Measurements from ENCODE around the gene IRAK4.

The IRAK4 gene

DNA sequence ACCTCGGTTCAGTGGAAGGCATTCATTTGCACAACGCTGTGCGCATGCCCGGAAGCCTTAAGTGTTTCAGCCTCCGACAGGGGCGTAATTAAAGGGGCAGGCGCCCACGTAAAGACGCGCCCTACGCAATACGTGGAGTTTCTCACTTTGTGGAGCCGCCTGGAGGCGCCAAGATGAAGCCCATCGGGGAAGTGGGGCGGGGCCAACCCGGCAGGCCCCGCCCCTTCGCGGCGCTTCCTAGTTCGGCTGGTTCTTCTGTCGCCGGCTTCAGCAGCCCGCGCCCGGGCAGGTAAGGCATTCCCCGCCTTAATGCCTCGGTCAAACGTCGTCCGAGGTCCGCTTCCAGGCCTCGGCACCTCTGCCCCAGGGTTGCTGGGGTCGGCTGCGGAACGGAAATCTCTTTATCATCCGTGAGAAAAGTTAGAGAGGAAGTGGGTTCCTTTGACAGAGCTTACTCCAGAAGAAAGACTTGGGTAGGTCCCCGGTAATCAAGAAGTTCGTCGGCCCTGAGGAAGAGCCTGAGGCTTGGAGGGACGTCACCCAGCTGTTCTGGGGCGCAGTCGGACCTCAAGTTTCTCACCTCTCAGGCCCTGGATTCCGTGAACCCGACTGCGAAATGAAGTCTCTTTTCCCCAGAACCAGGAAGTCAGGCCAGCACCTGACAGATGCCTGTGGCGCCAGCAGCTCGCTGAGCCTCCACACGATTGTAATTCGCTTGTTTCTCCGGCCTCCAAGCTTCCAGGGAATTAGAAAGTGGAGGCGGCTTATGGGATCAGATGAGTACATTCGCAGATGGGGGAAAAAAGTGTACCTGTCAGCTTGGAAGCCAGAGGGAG, at the start of gene IRAK4, which contains the start of gene PUS7L:
IRAK4 (plus strand) TSS at position 224 of the 836 bp plus-strand sequence. CDS start 9,161 bp downstream, outside the sequence.
PUS7L (minus strand) TSS at position 63 of the 836 bp plus-strand sequence. CDS start 3,545 bp downstream, outside the sequence.
- peak; percentile 91 for DNase-seq (ENCODE audit: low read depth, low spot score)
- peaks cover 19% of the 10 kb centered on the region for H3K36me3 ChIP-seq (ENCODE audit: insufficient read depth, low read length)
- TF ChIP-seq FOXP2 (optimal IDR thresholded peaks at IDR 0.05; ENCODE audit: control extremely low read depth, extremely low read length, insufficient read depth) (peak; percentile 85), EZH2 (IDR thresholded peaks at IDR 0.05) (no peak), POLR2AphosphoS5 (IDR thresholded peaks at IDR 0.05; ENCODE audit: borderline replicate concordance, low read depth, low read length) (peak; percentile 87)
- H3K4me3 ChIP-seq, result peak within 1 kb of the TSS; percentile 84
- H3K27ac ChIP-seq, result no peak within 1 kb of the TSS
- no peaks in the 10 kb centered on the region; the same call in 1 of the 2 replicates for H3K9me3 ChIP-seq (ENCODE audit: low read depth, low read length)
- peak within 1 kb of the TSS; percentile 76 for H3K9ac ChIP-seq (ENCODE audit: insufficient read length)

- Histone ChIP-seq H3K4me3 (no peak overlapping the region), H3K9ac (ENCODE audit: insufficient read length) (no peak overlapping the region), H3K27ac (no peak overlapping the region), H3K9me3 (ENCODE audit: low read depth, low read length) (no peaks in the 10 kb centered on the region), H3K36me3 (ENCODE audit: insufficient read depth, low read length) (no peaks in the 10 kb centered on the region)
- TF ChIP-seq EZH2 (IDR thresholded peaks at IDR 0.05) (no peak), POLR2AphosphoS5 (IDR thresholded peaks at IDR 0.05; ENCODE audit: borderline replicate concordance, low read depth, low read length) (no peak), FOXP2 (optimal IDR thresholded peaks at IDR 0.05; ENCODE audit: control extremely low read depth, extremely low read length, insufficient read depth) (no peak)
- DNase-seq (ENCODE audit: low read depth, low spot score), result no peak
Observed at GRCh38 chr12:43711348-43711747, 47.4 kb upstream of the IRAK4 start.

GRCh38 chr12:43722621-43723020, 36.1 kb upstream of the IRAK4 start:
- Histone ChIP-seq H3K9ac (ENCODE audit: insufficient read length) (no peak overlapping the region), H3K9me3 (ENCODE audit: low read depth, low read length) (no peaks in the 10 kb centered on the region), H3K4me3 (no peak overlapping the region), H3K27ac (no peak overlapping the region), H3K36me3 (ENCODE audit: insufficient read depth, low read length) (0 out of 2 replicates have a peak, but pooled peaks cover 5% of the 10 kb centered on the region)
- DNase-seq (ENCODE audit: low read depth, low spot score), result no peak
- no peak for TF ChIP-seq EZH2 (IDR thresholded peaks at IDR 0.05)
- TF ChIP-seq POLR2AphosphoS5 (IDR thresholded peaks at IDR 0.05; ENCODE audit: borderline replicate concordance, low read depth, low read length), result no peak
- TF ChIP-seq FOXP2 (optimal IDR thresholded peaks at IDR 0.05; ENCODE audit: control extremely low read depth, extremely low read length, insufficient read depth), result no peak

GRCh38 chr12:43723134-43723533, 35.6 kb upstream of the IRAK4 start:
- no peak for DNase-seq (ENCODE audit: low read depth, low spot score)
- Histone ChIP-seq H3K9me3 (ENCODE audit: low read depth, low read length) (no peaks in the 10 kb centered on the region), H3K4me3 (no peak overlapping the region), H3K36me3 (ENCODE audit: insufficient read depth, low read length) (0 out of 2 replicates have a peak, but pooled peaks cover 5% of the 10 kb centered on the region), H3K27ac (no peak overlapping the region), H3K9ac (ENCODE audit: insufficient read length) (no peak overlapping the region)
- TF ChIP-seq POLR2AphosphoS5 (IDR thresholded peaks at IDR 0.05; ENCODE audit: borderline replicate concordance, low read depth, low read length), result no peak
- no peak for TF ChIP-seq EZH2 (IDR thresholded peaks at IDR 0.05)
- TF ChIP-seq FOXP2 (optimal IDR thresholded peaks at IDR 0.05; ENCODE audit: control extremely low read depth, extremely low read length, insufficient read depth), result no peak

DNA sequence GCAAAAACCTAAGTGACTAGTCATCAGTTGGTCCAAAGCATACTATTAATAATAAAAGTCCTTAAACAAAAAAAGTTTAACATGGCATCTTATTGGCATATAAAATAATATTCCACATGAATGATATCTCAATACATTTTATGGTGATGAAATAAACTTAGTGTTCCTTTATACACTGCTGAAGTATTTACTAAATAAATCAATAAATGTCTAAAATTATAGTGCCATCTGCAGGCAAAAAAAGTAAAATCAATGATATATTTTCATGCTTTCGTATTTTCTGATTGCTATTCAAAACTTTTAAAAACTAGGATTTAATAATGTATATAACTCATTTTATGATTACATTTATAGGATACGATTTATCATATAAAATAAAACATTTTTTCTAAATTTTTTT, 30.6 kb upstream of the IRAK4 start:
- no peak for DNase-seq (ENCODE audit: low read depth, low spot score)
- peaks cover 8% of the 10 kb centered on the region; the same call in 1 of the 2 replicates for H3K36me3 ChIP-seq (ENCODE audit: insufficient read depth, low read length)
- H3K9ac ChIP-seq (ENCODE audit: insufficient read length), result no peak overlapping the region
- H3K4me3 ChIP-seq, result no peak overlapping the region
- no peak overlapping the region for H3K27ac ChIP-seq
- H3K9me3 ChIP-seq (ENCODE audit: low read depth, low read length), result no peaks in the 10 kb centered on the region
- TF ChIP-seq FOXP2 (optimal IDR thresholded peaks at IDR 0.05; ENCODE audit: control extremely low read depth, extremely low read length, insufficient read depth) (no peak), POLR2AphosphoS5 (IDR thresholded peaks at IDR 0.05; ENCODE audit: borderline replicate concordance, low read depth, low read length) (no peak), EZH2 (IDR thresholded peaks at IDR 0.05) (no peak)

DNA sequence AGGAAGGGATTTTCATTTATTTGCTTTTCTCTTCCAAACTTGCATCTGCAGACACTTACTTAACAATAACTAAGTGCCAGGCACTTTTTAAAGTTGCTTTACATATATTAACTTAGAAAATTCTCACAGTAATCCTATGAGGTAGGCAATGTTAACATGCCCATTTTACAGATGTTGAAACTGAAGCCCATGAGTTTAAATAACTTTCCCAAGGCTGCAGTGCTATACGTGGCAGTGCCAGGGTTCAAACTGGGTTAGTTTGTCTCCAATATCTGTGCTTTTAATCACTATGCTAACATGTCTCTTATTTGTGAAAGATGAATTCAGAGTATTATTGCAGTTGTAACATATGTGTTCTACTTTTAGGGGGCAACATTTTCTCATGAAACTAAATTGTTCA, 30.1 kb upstream of the IRAK4 start:
- Histone ChIP-seq H3K4me3 (no peak overlapping the region), H3K9ac (ENCODE audit: insufficient read length) (no peak overlapping the region), H3K9me3 (ENCODE audit: low read depth, low read length) (no peaks in the 10 kb centered on the region), H3K36me3 (ENCODE audit: insufficient read depth, low read length) (peaks cover 9% of the 10 kb centered on the region; the same call in 1 of the 2 replicates), H3K27ac (no peak overlapping the region)
- no peak for TF ChIP-seq EZH2 (IDR thresholded peaks at IDR 0.05)
- no peak for TF ChIP-seq POLR2AphosphoS5 (IDR thresholded peaks at IDR 0.05; ENCODE audit: borderline replicate concordance, low read depth, low read length)
- TF ChIP-seq FOXP2 (optimal IDR thresholded peaks at IDR 0.05; ENCODE audit: control extremely low read depth, extremely low read length, insufficient read depth), result no peak
- no peak for DNase-seq (ENCODE audit: low read depth, low spot score)

DNA sequence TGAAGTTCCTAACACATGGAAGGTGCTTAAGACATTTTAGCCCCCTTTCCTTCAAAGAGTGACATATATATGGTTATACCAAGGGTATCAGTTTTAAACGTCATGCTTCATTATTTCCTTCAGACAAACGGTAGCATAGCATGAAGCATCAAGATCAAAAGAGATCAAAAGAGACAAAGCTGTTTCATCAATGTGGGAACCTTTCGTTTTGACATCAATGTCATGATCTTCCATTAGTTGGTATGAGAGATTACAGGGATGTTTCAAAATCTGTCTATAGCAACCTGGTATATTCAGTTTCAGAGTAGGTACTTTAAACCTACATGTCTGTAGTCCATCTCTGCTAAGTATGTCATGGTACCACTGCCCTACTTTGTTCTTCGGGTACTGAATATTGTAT, 28.5 kb upstream of the IRAK4 start:
- TF ChIP-seq EZH2 (IDR thresholded peaks at IDR 0.05), result no peak
- TF ChIP-seq POLR2AphosphoS5 (IDR thresholded peaks at IDR 0.05; ENCODE audit: borderline replicate concordance, low read depth, low read length), result no peak
- TF ChIP-seq FOXP2 (optimal IDR thresholded peaks at IDR 0.05; ENCODE audit: control extremely low read depth, extremely low read length, insufficient read depth), result no peak
- Histone ChIP-seq H3K36me3 (ENCODE audit: insufficient read depth, low read length) (peaks cover 13% of the 10 kb centered on the region; the same call in 1 of the 2 replicates), H3K9me3 (ENCODE audit: low read depth, low read length) (no peaks in the 10 kb centered on the region), H3K9ac (ENCODE audit: insufficient read length) (no peak overlapping the region), H3K4me3 (no peak overlapping the region), H3K27ac (no peak overlapping the region)
- DNase-seq (ENCODE audit: low read depth, low spot score), result no peak

- Histone ChIP-seq H3K36me3 (ENCODE audit: insufficient read depth, low read length) (peaks cover 11% of the 10 kb centered on the region), H3K4me3 (no peak overlapping the region), H3K9me3 (ENCODE audit: low read depth, low read length) (no peaks in the 10 kb centered on the region), H3K9ac (ENCODE audit: insufficient read length) (no peak overlapping the region), H3K27ac (no peak overlapping the region)
- no peak for DNase-seq (ENCODE audit: low read depth, low spot score)
- TF ChIP-seq POLR2AphosphoS5 (IDR thresholded peaks at IDR 0.05; ENCODE audit: borderline replicate concordance, low read depth, low read length) (no peak), EZH2 (IDR thresholded peaks at IDR 0.05) (no peak), FOXP2 (optimal IDR thresholded peaks at IDR 0.05; ENCODE audit: control extremely low read depth, extremely low read length, insufficient read depth) (no peak)
Observed at GRCh38 chr12:43733687-43734086, 25.1 kb upstream of the IRAK4 start.
